ENCODE data around the gene LPAR1.

DNA sequence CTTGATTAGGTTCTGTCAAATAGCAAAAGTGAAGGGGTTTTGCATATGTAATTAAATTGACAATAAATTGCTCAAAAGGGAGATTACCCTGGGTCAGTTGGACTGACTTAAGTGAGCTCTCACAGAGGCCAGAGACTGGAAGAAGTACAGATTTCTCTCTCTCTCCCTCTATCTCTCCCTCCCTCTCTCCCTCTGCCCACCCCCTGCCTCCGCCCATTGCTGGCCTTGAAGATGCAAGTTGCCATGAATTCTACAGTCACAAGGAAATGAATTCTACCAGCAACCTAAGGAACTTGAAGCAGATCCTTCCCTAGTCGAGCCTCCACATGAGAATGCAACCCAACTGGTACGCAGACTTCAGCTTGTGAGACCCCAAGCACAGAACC, 119.2 kb downstream of the LPAR1 start:
- TF ChIP-seq, protein P1, sequence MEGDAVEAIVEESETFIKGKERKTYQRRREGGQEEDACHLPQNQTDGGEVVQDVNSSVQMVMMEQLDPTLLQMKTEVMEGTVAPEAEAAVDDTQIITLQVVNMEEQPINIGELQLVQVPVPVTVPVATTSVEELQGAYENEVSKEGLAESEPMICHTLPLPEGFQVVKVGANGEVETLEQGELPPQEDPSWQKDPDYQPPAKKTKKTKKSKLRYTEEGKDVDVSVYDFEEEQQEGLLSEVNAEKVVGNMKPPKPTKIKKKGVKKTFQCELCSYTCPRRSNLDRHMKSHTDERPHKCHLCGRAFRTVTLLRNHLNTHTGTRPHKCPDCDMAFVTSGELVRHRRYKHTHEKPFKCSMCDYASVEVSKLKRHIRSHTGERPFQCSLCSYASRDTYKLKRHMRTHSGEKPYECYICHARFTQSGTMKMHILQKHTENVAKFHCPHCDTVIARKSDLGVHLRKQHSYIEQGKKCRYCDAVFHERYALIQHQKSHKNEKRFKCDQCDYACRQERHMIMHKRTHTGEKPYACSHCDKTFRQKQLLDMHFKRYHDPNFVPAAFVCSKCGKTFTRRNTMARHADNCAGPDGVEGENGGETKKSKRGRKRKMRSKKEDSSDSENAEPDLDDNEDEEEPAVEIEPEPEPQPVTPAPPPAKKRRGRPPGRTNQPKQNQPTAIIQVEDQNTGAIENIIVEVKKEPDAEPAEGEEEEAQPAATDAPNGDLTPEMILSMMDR (IDR thresholded peaks at IDR 0.05) = no peak
- no peak for TF ChIP-seq POLR2A (IDR thresholded peaks at IDR 0.05)

Measured in lower leg skin (tissue), 3 donors.